HepG2 (cell line): ENCODE results near the gene PCDH11X. TPM values are rescaled to one million over a fixed set of nuclear protein-coding genes. Genes with fewer than 3 reads are reported as not detected.
"Not testable (repeated sequence)": the region's sequence is repeated elsewhere in the genome, so short reads cannot be mapped to it uniquely, and the experiment has no call there.

Source experiments
- ATAC-seq: fragments of 200-7000 bp; cut with Tn5 transposase; 3 replicates; pipeline ENCODE4 v1.9.1; 2020; ENCODE audit warnings: mild to moderate bottlenecking, moderate library complexity
- BruUV-seq: library from RNA; stranded (reverse); fragments of 400-500 nt; replicated peaks from 2 replicates; lab custom pipeline; 2021; lab: Mats Ljungman, UMichigan
- CTCF ChIA-PET: fragments of 300-600 bp; formaldehyde crosslinking; extraction: SDS; loops from one replicate; lab custom pipeline; 2021; ENCODE audit warnings: low total read pairs, inconsistent platforms, low intra/inter-chr PET ratio; lab: Yijun Ruan, JAX
- POLR2A ChIA-PET: fragments of 350-600 bp; sonication (Branson Sonifier 250); formaldehyde crosslinking; loops from one replicate; lab custom pipeline; 2020; ENCODE audit warnings: antibody characterized with exemption, inconsistent platforms; lab: Yijun Ruan, JAX
- DNase-seq: peaks from one replicate; pipeline ENCODE4 v3.0.0-alpha.2; 2015; ENCODE audit warnings: low spot score
- FAIRE-seq: peaks from 3 replicates; lab custom pipeline; 2011; peaks lifted over from hg19 to GRCh38; lab: Jason Lieb, UNC
- H2AFZ ChIP-seq: one replicate; pipeline ENCODE4 v1.6.1; 2011; ENCODE audit warnings: low read length, inconsistent platforms
- H3K27ac ChIP-seq: fragments of 300-600 bp; 3 replicates; pipeline ENCODE4 v1.8.0; 2011; ENCODE audit warnings: mixed run types, mild to moderate bottlenecking, mixed read lengths, low read length, inconsistent platforms; ENCODE audit not compliant: insufficient read depth; ENCODE audit errors: extremely low read length
- H3K27me3 ChIP-seq, 2 experiments: fragments of 200-600 bp in 1 of 2; 2 replicates in 1 of 2; 3 replicates in 1 of 2; pipeline versions ENCODE4 v1.6.0 to v1.8.0; 2011; ENCODE audit warnings: low read length in 2 of 2, mild to moderate bottlenecking in 2 of 2, moderate library complexity in 2 of 2, inconsistent platforms in 1 of 2; ENCODE audit not compliant: insufficient read depth in 2 of 2, control insufficient read depth in 1 of 2
- H3K36me3 ChIP-seq, 2 experiments: fragments of 200-600 bp in 1 of 2; replicated peaks in 1 of 2; 2 replicates in 1 of 2; 3 replicates in 1 of 2; pipeline versions ENCODE4 v1.5.1 to v1.8.0; 2011; ENCODE audit warnings: low read length in 2 of 2, inconsistent platforms in 1 of 2; ENCODE audit not compliant: insufficient read depth in 2 of 2, control insufficient read depth in 1 of 2
- H3K4me1 ChIP-seq: 2 replicates; pipeline ENCODE4 v1.5.1; 2012; ENCODE audit warnings: low read length, inconsistent platforms; ENCODE audit not compliant: insufficient read depth
- H3K4me2 ChIP-seq: 2 replicates; pipeline ENCODE4 v1.6.0; 2011; ENCODE audit warnings: low read depth, low read length, inconsistent platforms
- H3K4me3 ChIP-seq, 3 experiments: fragments of 200-600 bp in 1 of 3; sonication (generic), shearing (Covaris generic) in 1 of 3; replicated peaks in 1 of 3; 2 replicates each; pipeline ENCODE4 v1.5.1; 2011 to 2016; ENCODE audit warnings: low read length in 3 of 3, inconsistent platforms in 2 of 3, low read depth in 2 of 3, mild to moderate bottlenecking in 2 of 3, control low read depth in 1 of 3, mixed read lengths in 1 of 3; ENCODE audit not compliant: insufficient read depth in 1 of 3
- H3K79me2 ChIP-seq: one replicate; pipeline ENCODE4 v1.6.1; 2011; ENCODE audit warnings: low read length, inconsistent platforms; ENCODE audit not compliant: insufficient read depth
- H3K9ac ChIP-seq: 2 replicates; pipeline ENCODE4 v1.6.0; 2011; ENCODE audit warnings: mild to moderate bottlenecking, low read depth, low read length, inconsistent platforms; ENCODE audit not compliant: insufficient read depth
- H3K9me3 ChIP-seq: 2 replicates; pipeline ENCODE4 v1.5.1; 2012; ENCODE audit warnings: mild to moderate bottlenecking, low read length
- H4K20me1 ChIP-seq: 2 replicates; pipeline ENCODE4 v1.6.0; 2011; ENCODE audit warnings: inconsistent platforms, mild to moderate bottlenecking, low read length, moderate library complexity; ENCODE audit not compliant: insufficient read depth
- WGBS: methylation state at CpG from one replicate; pipeline ENCODE4 v1.1.6; 2017; ENCODE audit warnings: low lambda C conversion rate; 5-methylcytosine and 5-hydroxymethylcytosine counted together
- in situ Hi-C: cut with HindIII; loops from 2 replicates; pipeline ENCODE4 v1.10.0; 2017; ENCODE audit warnings: low pct_unique_long_range_greater_than_20kb; ENCODE audit not compliant: extremely low pct_ligation_motif_present
- intact Hi-C: fragments of 100-400 bp; cut with micrococcal nuclease; formaldehyde crosslinking; loops from one replicate; pipeline ENCODE4 v1.10.0; 2022; ENCODE audit not compliant: unreplicated experiment
- polyA plus RNA-seq, 8 experiments: library from polyadenylated mRNA; depleted of rRNA in 3 of 8; stranded (reverse) in 7 of 8; unstranded in 1 of 8; fragments of >200 nt; fragmentation: Illumina TruSeq in 4 of 8; extraction: Trizol in 4 of 8; gene quantifications; 2 replicates each; pipeline versions ENCODE4 v1.2.1 to v1.2.3, GENCODE V29; 2011 to 2016; ENCODE audit warnings: low read depth in 4 of 8, missing spikeins in 1 of 8, mixed read lengths in 1 of 8; ENCODE audit not compliant: insufficient read depth in 1 of 8
- total RNA-seq, 5 experiments: library from RNA; depleted of rRNA; stranded (reverse); fragments of >200 nt; fragmentation: Illumina TruSeq; extraction: Trizol; gene quantifications; 2 replicates each; pipeline ENCODE4 v1.2.3, GENCODE V29; 2016; ENCODE audit warnings: low read depth in 1 of 5

The PCDH11X gene
- total and polyA plus RNA-seq, 2 of the 13 experiments (the other 11 are each of a cell fraction or from before 2014, with no cell fraction given) = not detected

- intact Hi-C loops, H4K20me1 ChIP-seq, in situ Hi-C loops, H3K9ac ChIP-seq, H3K4me1 ChIP-seq, H3K4me2 ChIP-seq, H3K27ac ChIP-seq, CTCF ChIA-PET, POLR2A ChIA-PET, H3K4me3 ChIP-seq, BruUV-seq, H3K36me3 ChIP-seq, H2AFZ ChIP-seq, DNase-seq, H3K9me3 ChIP-seq, FAIRE-seq, H3K27me3 ChIP-seq, ATAC-seq, H3K79me2 ChIP-seq: not testable (repeated sequence)
- WGBS = 44% methylated on average over 8 of the region's 58 CpGs
These were observed 2.6 kb downstream of the PCDH11X start for GRCh38 chrX:91781553-91782298.

- H3K9me3 ChIP-seq, H3K27ac ChIP-seq, H3K9ac ChIP-seq, FAIRE-seq, ATAC-seq, intact Hi-C loops, H3K36me3 ChIP-seq, POLR2A ChIA-PET, H3K4me1 ChIP-seq, DNase-seq, H3K79me2 ChIP-seq, H3K27me3 ChIP-seq, in situ Hi-C loops, H3K4me2 ChIP-seq, H3K4me3 ChIP-seq, H2AFZ ChIP-seq, BruUV-seq, CTCF ChIA-PET, H4K20me1 ChIP-seq: not testable (repeated sequence)
- no CpG with 5 or more reads among the region's 8 CpGs for WGBS
These were observed 3.6 kb downstream of the PCDH11X start for GRCh38 chrX:91782825-91783224.

GRCh38 chrX:91817537-91817936 is 38.4 kb downstream of the PCDH11X start:
- FAIRE-seq, H4K20me1 ChIP-seq, intact Hi-C loops, in situ Hi-C loops, POLR2A ChIA-PET, H3K4me2 ChIP-seq, CTCF ChIA-PET, H3K4me3 ChIP-seq, H3K9ac ChIP-seq, ATAC-seq, H3K27me3 ChIP-seq, H3K79me2 ChIP-seq, BruUV-seq, H3K36me3 ChIP-seq, H3K9me3 ChIP-seq, H3K27ac ChIP-seq, DNase-seq, H2AFZ ChIP-seq, H3K4me1 ChIP-seq: not testable (repeated sequence)
- WGBS = 0% methylated on average over 3 of the region's 3 CpGs

GRCh38 chrX:91825321-91825720 is 46.1 kb downstream of the PCDH11X start:
- H3K9me3 ChIP-seq, FAIRE-seq, H3K4me2 ChIP-seq, H4K20me1 ChIP-seq, H3K79me2 ChIP-seq, H2AFZ ChIP-seq, BruUV-seq, H3K27me3 ChIP-seq, H3K4me3 ChIP-seq, in situ Hi-C loops, DNase-seq, ATAC-seq, POLR2A ChIA-PET, H3K9ac ChIP-seq, intact Hi-C loops, H3K36me3 ChIP-seq, H3K27ac ChIP-seq, CTCF ChIA-PET, H3K4me1 ChIP-seq: not testable (repeated sequence)
- 83% methylated on average over 20 of the region's 24 CpGs for WGBS
